NCI-H1417 (cell line): ENCODE data around the gene MAL.

ENCODE experiments used
- DNase-seq, 3 experiments: peaks; one replicate each; lab custom pipeline; 2025; lab: John Stamatoyannopoulos, UW

Gene MAL

DNA sequence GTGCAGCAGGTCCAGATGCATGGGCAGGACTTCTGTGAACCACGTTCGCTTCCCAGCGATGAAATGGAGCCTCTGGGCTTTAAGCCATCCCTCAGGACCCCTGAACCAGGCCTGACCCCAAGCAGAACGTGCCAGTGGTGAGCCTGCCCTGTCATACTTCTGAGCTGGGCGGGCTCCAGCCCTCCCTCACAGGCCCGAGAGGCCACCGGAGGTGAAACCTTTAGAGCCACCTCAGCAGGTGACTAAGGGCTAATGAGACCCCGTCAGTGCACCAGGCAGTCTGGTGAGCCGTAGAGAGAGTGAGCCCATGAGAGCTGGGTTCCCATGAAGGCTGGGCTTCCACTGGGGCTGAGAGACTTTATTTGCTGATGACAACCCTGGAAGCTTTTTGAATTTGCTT, 8.9 kb upstream of the MAL start:
- no peak for DNase-seq

DNA sequence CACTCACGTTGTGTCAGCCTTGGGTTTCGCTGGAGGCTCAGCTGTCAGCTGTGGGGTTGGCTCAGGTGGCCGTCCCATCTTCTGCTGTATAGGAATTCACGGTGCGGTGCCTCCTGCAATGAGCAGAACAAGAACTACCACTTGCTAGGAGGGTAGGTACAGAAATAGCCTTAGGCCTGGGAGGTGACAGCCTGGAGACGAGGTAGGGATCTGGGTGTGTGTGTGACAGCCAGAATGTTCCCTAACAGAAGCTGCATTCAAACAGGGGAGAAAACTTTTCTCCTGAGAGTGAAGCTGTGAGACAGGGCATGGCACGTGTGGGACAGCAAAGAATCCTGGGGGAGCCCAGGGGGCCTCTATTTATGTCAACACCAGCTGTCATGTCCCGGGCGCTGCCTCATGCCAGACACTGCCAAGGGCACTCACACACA, 8.4 kb upstream of the MAL start:
- no peak for DNase-seq

DNA sequence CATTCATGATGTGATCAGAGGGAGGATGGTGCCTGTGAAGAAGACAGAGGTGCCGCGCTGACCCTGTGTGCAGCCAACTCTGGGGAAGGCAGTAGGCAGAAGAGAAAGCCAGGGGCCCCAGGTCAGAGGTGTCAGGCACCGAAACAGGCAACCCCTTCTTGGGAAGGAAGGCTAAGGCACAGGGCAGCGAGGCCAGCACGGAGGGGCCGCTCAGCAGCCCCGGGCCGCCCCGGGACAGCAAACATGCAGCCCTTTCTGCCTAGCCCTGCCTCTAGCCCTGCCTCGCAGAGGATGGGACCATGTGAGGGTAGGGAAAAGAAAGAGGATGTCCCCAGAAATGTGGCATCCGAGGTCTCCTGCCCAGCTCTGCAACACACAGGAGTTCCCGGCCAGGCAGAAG, 7.7 kb upstream of the MAL start:
- no peak for DNase-seq

DNA sequence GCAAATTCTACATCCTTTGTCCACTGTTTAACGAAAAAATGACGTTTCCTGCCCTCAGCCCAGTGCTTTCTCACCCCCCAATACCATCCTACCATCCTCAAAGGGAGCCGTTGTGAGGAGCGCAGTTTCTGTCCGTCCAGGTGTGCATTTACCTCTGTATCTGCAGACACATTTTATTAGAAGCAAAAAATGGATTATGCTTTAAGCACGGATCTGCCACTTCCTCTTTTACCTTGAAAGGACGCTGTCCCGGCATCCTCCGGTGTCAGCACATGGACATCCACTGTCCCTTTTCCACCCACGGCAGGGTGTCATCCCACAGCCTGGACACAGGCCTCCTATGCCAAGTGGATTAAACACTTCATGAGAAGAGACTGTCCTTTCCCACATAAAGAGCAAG, 7.2 kb upstream of the MAL start:
- DNase-seq: no peak

DNA sequence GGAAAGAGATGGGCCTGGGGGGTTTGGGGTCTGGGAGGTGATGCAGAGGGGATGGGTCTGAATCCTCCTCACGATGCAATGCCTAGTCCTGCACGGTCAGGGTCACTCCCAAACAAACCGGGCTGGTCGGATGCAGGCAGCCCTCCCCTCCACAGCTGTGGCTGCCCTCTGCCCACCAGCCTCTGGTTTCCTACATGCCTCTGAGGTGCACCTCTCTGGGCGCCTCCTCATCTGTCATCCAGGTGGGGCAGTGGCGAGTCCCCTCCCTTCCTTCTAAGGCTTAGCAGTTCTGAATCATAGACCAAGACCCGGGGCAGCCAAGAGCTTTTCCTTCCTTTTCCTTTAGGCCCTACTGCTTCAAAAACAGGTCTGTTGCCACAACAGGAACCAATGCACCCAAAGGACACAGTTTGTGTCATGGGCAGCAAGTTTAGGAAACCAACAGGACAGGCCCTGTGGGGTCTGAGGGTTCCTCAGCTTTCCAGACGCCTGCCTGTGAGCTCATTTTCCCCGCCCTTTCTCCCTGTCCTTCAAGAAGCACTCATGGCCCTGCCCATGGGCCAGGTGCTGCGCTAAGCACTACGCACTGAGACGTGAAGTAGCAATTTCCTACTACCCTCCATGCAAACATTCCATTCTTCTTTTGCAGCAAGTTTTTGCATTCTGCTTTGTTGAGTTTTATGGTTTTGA, 6.5 kb upstream of the MAL start:
- DNase-seq: peak in 1 of 3 experiments; percentile 62

DNA sequence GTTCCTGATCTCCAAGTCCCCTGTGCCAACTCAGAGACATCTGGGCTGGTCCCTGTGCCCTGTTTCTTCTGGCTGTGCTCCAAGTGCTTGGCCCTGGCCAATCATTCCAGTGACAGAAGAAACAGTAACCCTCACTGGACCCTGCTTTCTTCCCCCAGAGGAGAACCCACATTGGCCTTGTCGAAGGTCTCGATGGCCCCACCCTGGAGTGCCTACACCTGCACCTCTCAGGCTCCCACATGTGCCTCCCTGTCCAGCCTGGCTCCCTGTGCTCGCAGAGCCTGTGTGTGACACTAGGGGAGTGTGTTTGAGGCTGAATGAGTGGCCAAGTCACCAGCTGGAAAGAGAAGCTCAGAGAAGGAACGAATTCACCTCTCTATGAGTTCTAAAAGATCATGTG, 5.9 kb upstream of the MAL start:
- peak in 1 of 3 experiments; percentile 2 for DNase-seq

DNA sequence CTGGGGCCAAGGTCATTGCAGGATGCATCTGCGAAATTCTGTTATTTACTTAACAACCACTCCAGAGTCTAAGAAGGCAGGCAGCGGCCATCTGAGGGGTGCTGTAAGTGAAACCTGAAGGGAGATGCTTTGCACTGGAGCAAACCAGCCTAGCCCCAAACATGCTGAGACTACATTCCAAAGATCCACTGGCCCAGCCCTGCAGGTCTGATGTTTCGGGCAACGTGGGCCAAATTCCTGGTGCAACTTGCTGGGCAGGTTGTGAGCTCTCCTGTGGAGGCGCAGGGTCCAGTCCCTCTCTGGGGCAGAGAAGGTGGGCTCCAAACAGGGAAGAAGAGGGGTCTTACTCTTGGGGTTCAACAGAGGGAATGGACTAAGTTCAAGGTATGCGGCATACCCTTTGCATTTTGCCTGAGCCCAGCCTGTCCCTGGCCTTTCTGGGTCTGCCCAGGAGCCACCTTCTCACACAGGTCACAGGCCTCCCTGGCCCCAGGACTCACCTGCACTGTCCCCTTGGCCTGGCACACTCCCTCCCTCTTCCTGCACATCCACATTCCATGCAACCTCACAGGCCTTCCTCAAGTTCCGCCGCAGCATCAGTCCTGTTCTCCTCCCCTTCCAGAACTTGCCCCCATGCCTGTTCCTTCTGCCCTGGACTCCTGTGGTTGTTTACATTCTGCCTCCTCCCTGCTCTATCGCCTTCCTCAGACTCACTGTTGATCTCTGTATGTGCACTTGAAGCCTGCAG, 5.1 kb upstream of the MAL start:
- DNase-seq: no peak

DNA sequence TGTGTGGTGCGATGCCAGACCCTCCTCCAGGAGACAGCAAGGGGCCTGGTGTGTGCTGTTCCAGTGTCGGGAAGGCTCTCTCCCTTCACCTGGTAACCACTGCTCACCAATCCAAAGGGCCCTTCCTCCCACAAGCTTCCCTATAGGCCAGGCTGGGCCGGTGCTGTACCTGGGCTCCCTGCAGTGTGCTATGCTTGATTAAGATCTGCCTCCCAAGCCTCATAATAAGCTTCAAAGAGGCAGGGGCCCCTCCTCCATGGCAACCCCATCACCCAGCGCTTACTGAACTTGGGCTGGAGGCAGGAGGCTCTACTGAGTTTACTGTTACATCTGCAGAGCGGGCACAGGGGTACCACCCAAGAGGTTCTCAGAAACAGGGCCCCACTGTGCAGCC, 4.5 kb upstream of the MAL start:
- DNase-seq: peak in 2 of 3 experiments; percentile 32 to 49

DNA sequence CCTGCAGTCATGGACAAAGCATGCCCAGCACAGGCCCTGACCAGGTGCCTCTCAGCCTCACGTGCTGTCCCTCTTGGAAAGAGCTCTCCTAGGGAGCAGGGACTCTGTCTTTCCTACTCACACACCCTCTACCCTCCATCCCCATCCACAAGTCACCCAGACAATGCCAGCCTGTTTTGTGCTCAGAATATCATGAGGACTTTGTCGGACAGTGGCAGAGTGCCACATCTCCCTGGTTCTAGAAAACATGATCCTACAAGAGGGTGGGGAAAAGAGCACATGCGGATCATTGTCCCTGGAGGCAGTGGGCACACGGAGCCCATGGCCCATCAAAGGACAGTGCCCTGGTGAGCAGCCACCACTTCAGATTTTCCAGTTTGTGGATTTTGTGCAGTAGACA, 3.7 kb upstream of the MAL start:
- no peak for DNase-seq

DNA sequence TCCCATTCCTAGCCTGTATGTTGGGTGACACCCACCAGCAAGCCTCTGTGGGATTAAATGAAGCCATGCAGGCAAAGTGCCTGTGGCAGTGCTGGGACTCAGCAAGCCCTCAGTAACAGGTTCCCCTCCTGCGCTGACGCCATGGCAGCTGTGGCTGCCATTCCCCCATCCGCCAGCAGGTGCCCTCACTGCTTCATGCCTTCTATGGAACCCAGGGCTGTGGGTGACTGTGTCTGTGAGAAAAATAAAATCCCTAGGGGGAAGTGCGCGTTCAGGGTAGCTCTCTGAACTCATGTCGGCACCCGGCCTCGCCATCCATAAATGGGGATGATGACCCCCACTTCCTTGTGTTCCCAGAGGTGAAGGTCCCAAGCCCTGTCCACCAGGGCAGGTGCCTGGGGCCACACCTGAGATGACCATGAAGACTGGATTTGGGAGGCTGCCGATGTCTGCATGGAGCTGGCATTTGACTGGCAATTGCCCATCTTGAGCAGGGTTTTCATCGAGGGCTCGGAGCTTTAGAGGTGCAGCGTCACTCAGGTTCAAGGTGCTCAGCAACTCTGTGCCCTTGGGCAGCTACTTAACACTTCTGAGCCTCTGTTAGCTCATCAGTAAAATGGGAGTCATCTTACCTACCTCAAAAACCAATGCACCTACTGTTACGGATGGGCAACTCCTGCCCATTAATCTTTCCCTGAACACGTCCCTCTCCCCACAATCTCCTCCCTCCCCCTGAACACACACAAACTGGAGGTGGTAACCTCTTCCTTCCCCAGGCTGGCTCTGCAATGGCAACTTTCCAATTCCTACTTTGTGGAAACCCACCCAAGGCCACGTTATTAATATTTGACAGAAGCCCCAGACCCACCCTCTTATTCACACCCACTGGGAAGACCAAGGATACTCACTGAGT, 2.9 kb upstream of the MAL start:
- peak; percentile 67 to 82 (median 74) for DNase-seq

DNA sequence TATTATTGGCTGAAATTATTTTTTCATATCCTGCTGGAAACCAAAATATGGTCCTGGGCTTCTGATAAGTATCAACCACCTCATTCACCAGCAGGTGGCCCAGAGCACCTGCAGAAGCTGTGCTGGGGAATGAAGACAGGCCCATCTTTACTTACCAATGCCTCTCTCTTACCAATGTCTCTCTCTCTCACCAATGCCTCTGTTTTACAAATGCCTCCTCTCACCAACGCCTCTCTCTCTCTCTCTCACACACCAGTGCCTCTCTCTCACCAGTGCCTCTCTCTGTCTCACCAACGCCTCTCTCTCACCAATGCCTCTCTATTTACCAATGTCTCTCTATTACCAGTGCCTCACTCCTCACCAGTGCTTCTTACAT, 2.3 kb upstream of the MAL start:
- peak; percentile 23 to 63 (median 30) for DNase-seq

DNA sequence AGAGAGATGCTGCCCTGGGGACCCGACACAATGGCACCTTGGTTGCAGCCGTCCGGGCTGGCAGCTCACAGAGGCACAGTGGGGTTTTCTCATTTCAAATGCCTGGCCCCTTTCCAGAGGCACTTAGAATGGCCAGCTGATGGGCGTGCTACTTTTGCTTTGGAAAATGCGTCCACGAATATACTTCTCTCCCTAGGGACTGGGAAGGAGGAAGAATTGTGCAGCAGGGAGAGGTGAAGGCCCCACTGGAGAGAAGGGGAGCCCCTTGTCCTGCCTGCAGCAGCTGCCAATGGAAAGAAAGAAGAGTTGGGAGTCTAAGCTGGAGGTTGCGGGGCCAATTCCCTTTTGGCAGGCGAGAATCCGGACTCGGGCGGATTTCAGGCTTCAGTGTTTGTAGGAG, 1.1 kb upstream of the MAL start:
- DNase-seq: peak in 2 of 3 experiments; percentile 19 to 33

DNA sequence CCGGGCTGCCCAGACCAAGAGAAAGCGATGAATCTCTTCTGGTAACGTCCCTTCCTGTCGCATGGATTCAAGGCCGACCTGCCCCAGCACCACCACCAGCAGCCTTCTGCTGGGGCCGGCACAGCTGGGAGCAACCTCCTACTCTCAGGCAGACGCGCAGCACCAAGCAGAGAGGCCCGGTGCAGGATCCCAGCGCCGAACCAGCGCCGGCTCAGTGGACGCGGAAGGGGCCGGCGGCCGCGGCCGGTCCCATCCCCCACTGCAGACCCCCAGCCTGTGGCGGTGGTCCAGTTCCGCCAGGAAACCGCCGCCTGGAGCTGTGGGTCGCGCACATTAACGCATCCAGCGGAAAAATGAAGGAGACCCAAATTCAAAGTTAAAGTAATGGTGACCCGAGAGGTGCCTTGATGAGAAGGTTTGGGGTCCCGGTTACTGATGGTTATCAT, 525 bp upstream of the MAL start:
- no peak for DNase-seq

DNA sequence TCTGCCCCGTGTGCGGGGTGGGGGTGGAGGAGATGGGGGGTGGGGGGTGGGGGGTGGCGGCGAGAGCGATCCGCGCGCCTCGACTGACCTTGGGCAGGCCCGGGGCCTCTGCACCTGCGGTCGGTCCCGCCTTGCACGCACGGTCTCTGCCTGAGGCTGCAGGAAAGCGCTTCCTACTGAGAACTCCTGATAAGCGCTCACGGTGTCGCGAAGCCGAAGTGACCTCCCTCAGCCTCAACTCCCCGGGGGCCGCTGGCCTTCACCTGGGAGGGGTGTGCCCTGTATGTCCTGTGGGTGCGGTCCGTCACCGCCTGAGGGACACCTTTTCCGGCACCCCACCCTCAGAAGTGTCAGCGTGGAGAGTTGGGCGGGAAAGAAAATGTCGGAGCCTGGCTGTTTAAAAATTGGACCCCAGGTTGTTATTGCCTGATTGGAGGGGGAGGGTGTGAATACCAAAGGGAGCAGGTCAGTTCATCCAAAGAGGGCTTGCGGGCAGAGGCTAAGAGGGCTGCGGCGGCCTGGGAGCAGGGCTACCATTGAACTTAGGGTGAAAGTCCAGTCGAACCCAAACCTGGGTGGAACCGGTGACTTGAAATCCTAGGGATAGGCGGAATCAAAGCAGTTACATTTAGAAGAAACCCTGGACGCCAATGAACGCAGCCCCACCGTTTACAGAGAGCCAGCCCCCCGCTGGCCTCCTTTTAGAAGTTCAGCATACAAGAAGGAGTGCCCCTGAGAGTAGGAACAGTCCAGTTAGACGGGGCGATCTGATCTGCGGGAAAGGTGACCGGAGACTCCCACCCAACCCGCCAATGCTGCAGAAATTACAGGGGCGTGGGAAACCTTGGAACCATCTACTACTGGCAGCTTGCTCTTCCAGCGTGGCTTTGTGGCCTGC, 1.2 kb downstream of the MAL start:
- peak; percentile 3 to 56 (median 19) for DNase-seq

DNA sequence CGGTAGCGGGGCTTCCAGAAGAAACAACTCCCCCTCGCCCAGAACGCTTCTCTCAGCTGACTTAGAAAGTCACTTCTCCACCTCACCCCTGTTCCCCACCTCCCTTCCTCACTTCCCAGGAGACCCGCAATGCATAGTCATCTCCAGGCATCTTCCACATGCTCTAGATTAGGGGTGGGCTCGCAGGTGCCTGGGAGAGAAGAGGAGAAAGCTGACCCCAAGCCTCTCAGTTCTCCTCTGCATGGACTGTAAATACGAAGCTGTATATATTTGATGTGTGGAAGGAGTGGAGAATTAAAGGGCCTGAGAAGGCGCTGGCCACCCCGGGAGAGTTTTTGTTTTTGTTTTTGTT, 1.8 kb downstream of the MAL start:
- DNase-seq: no peak

DNA sequence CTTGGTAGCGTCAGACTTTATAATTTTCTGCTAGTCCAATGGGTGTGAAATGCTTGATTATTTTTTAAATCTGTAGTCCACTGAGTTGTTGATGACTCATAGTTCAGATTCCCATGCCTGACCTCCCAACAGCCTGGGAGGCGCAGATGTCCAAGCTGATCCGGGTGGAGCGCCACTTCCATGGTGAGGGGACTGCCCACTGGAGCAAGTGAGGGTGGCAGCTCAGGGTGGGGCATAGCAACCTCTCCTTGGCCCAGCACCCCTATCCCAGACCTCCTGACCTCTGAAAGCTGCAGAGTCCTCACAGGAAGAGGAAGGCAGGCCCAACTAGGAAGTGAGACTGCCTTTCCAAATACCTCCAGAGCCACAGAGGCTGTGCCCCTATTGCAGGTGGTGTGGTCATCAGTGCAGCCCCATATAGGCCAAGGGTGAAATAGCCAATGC, 4.4 kb downstream of the MAL start:
- DNase-seq: no peak

DNA sequence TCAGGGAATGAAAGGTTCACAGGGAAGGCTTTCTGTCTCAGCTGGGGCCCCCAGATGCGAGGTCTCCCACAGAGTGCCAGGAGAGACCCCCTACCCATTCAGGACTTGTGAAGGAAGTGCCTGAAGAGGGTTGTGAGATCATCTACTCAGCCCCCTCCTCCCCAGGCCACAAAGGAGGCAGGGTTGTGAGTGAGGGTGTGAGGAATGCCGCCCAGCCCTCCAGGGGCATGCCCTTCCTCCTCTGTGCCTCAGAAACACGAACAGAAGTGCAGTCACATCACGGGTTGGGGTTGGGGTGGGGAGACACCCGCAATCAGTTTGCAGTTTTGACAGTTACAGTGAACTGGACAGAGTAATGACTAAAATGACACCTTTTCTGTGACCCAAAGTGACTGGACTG, 5.0 kb downstream of the MAL start:
- DNase-seq: no peak

DNA sequence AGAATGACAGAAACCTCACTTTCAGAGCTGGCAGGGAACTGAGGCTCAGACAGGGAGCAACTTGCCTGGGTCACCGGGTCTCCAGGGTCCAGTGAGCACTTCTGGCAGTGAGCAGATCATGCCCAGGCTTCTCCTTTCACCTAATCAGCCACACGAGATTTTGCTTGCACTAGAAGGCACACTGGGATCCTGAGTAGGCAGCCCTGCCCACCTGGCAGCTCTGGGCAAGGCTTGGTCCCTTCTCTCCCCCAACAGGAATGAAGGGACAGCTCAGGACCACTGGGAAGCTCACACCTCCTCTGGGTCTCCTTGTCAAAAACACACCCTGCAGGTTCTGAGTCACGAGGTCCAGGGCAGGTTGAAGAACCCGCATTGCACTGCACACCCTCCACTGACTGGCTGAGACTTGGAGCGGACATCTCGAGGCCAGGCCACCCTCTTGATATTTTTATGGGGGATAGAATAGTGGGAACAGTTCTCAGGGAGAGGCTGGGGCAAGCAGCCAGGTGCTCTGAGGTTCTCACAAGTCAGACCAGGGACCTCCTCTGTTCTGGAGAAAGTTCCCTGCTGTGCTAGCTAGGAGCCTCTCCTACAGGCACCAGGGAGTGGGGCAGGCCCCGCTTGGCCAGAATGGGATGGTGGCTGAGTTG, 5.7 kb downstream of the MAL start:
- DNase-seq: no peak

DNA sequence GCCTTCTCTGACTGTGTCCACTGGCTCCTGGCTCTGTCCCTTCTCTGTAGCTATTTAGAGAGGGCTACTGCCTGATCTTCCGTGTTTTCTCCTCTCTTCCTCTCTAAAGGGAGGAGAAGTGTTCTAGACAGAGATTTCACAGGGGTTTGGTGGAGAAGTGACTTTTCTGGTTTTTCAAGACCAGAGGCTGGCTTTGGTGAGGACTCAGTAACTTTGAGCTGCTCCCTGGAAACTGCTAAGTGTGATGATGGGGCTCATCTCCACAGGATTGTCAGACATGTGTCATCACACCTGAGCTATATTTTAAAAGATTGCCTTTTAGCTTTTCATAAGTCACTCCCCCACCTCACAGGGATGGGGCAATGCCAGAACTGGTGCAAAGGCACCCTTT, 6.2 kb downstream of the MAL start:
- no peak for DNase-seq

DNA sequence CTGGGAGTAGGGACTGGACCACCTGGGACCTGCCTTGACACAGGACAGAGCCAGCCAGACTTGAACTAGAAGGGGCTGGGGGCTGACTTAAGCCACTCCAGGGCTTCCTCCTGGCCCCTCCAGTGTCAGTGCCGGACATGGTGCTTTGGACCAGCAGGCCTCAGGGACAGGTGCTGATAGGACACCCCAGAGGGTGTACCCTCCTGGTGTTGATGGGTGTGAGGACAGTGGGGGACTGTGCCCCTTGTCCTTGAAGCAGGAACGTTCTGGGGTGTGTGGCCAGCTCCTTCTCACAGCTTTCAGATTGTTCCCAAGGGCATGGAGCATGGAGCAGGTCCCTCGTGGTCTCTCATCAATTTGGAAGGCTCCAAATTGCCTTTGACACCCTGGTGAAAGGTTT, 6.8 kb downstream of the MAL start:
- DNase-seq: no peak
